ENCODE measurements around the gene PPP3R1. TPM values are rescaled to one million over a fixed set of nuclear protein-coding genes. Genes with fewer than 3 reads are reported as not detected.

The PPP3R1 gene
- total and polyA plus RNA-seq, 2 donors from 2014 or later, result 18.3 to 50.8 TPM

GRCh38 chr2:68294187-68294586 lies 41.9 kb upstream of the PPP3R1 start:
- Histone ChIP-seq H3K4me3 (ENCODE audit: low read length in 3 of 3) (no peak overlapping the region), H3K9me3 (ENCODE audit: control insufficient read depth in 2 of 3, insufficient read depth in 1 of 3, low read length in 3 of 3) (no peaks in the 10 kb centered on the region), H3K4me1 (ENCODE audit: control insufficient read depth in 2 of 3, insufficient read depth in 2 of 3, low read depth in 1 of 3, low read length in 3 of 3) (no peaks in the 10 kb centered on the region), H3K27me3 (ENCODE audit: control insufficient read depth, insufficient read depth, low read length) (no peaks in the 10 kb centered on the region), H3K9ac (ENCODE audit: low read length in 3 of 3) (no peak overlapping the region), H3K36me3 (ENCODE audit: control insufficient read depth in 2 of 3, insufficient read depth in 3 of 3, low read length in 3 of 3) (no peaks in the 10 kb centered on the region), H3K27ac (ENCODE audit: low read depth in 2 of 2, low read length in 2 of 2) (no peak overlapping the region)
- no peak for TF ChIP-seq CTCF (IDR thresholded peaks at IDR 0.05; ENCODE audit: borderline replicate concordance, extremely low read depth, insufficient read depth)
- intact Hi-C loops (cut with DNase I), result no loop called here
- DNase-seq (no peak), FAIRE-seq (no peak)

GRCh38 chr2:68293755-68294154 lies 41.4 kb upstream of the PPP3R1 start:
- H3K4me1 ChIP-seq (ENCODE audit: control insufficient read depth in 2 of 3, insufficient read depth in 2 of 3, low read depth in 1 of 3, low read length in 3 of 3), result no peaks in the 10 kb centered on the region
- FAIRE-seq, result no peak
- no peaks in the 10 kb centered on the region for H3K36me3 ChIP-seq (ENCODE audit: control insufficient read depth in 2 of 3, insufficient read depth in 3 of 3, low read length in 3 of 3)
- no peak overlapping the region for H3K4me3 ChIP-seq (ENCODE audit: low read length in 3 of 3)
- H3K9me3 ChIP-seq (ENCODE audit: control insufficient read depth in 2 of 3, insufficient read depth in 1 of 3, low read length in 3 of 3), result no peaks in the 10 kb centered on the region
- DNase-seq, result no peak
- no peak overlapping the region for H3K27ac ChIP-seq (ENCODE audit: low read depth in 2 of 2, low read length in 2 of 2)
- intact Hi-C loops (cut with DNase I), result no loop called here
- H3K27me3 ChIP-seq (ENCODE audit: control insufficient read depth, insufficient read depth, low read length), result no peaks in the 10 kb centered on the region
- H3K9ac ChIP-seq (ENCODE audit: low read length in 3 of 3), result no peak overlapping the region
- TF ChIP-seq CTCF (IDR thresholded peaks at IDR 0.05; ENCODE audit: borderline replicate concordance, extremely low read depth, insufficient read depth), result no peak

GRCh38 chr2:68293024-68293423 lies 40.7 kb upstream of the PPP3R1 start:
- FAIRE-seq (no peak), DNase-seq (no peak)
- intact Hi-C loops (cut with DNase I), result no loop called here
- H3K36me3 ChIP-seq (ENCODE audit: control insufficient read depth in 2 of 3, insufficient read depth in 3 of 3, low read length in 3 of 3), result no peaks in the 10 kb centered on the region
- no peak for TF ChIP-seq CTCF (IDR thresholded peaks at IDR 0.05; ENCODE audit: borderline replicate concordance, extremely low read depth, insufficient read depth)
- H3K9me3 ChIP-seq (ENCODE audit: control insufficient read depth in 2 of 3, insufficient read depth in 1 of 3, low read length in 3 of 3), result no peaks in the 10 kb centered on the region
- no peaks in the 10 kb centered on the region for H3K27me3 ChIP-seq (ENCODE audit: control insufficient read depth, insufficient read depth, low read length)
- H3K4me1 ChIP-seq (ENCODE audit: control insufficient read depth in 2 of 3, insufficient read depth in 2 of 3, low read depth in 1 of 3, low read length in 3 of 3), result peaks cover 0 to 2% (median 0%) of the 10 kb centered on the region in 3 donors
- no peak overlapping the region for H3K9ac ChIP-seq (ENCODE audit: low read length in 3 of 3)
- H3K4me3 ChIP-seq (ENCODE audit: low read length in 3 of 3), result no peak overlapping the region
- H3K27ac ChIP-seq (ENCODE audit: low read depth in 2 of 2, low read length in 2 of 2), result no peak overlapping the region

- peak in 2 of 5 donors; percentile 21 to 46 for DNase-seq
- TF ChIP-seq CTCF (IDR thresholded peaks at IDR 0.05; ENCODE audit: borderline replicate concordance, extremely low read depth, insufficient read depth), result peak; percentile 78
- no peaks in the 10 kb centered on the region for H3K9me3 ChIP-seq (ENCODE audit: control insufficient read depth in 2 of 3, insufficient read depth in 1 of 3, low read length in 3 of 3)
- no peak overlapping the region for H3K9ac ChIP-seq (ENCODE audit: low read length in 3 of 3)
- peaks cover 0 to 5% (median 4%) of the 10 kb centered on the region in 3 donors for H3K4me1 ChIP-seq (ENCODE audit: control insufficient read depth in 2 of 3, insufficient read depth in 2 of 3, low read depth in 1 of 3, low read length in 3 of 3)
- no peaks in the 10 kb centered on the region for H3K27me3 ChIP-seq (ENCODE audit: control insufficient read depth, insufficient read depth, low read length)
- intact Hi-C loops (cut with DNase I), result no loop called here
- H3K27ac ChIP-seq (ENCODE audit: low read depth in 2 of 2, low read length in 2 of 2), result no peak overlapping the region
- H3K4me3 ChIP-seq (ENCODE audit: low read length in 3 of 3), result no peak overlapping the region
- H3K36me3 ChIP-seq (ENCODE audit: control insufficient read depth in 2 of 3, insufficient read depth in 3 of 3, low read length in 3 of 3), result no peaks in the 10 kb centered on the region
- no peak for FAIRE-seq
These were observed 39.9 kb upstream of the PPP3R1 start for GRCh38 chr2:68292108-68292710.
